AG10803 (cell line): ENCODE data around the gene ZNF3.
A peak's percentile ranks its signal among the peaks of the same experiment; 100 is the strongest.

Experiments used
- DNase-seq: peaks from one replicate; pipeline ENCODE4 v3.0.0; 2010; ENCODE audit warnings: low read depth
- H3K4me3 ChIP-seq: 2 replicates; pipeline ENCODE4 v1.5.1; 2011; ENCODE audit warnings: mild to moderate bottlenecking, low read length, control low read depth
- CTCF ChIP-seq: conservative IDR thresholded peaks from 2 replicates; pipeline ENCODE4 v1.5.1; 2011; ENCODE audit warnings: mild to moderate bottlenecking, low read length, control low read depth, inconsistent platforms

Gene ZNF3

GRCh38 chr7:100126239-100126930, 44.9 kb upstream of the ZNF3 start:
- H3K4me3 ChIP-seq, result peak overlapping the region; percentile 93
- no peak for TF ChIP-seq CTCF
- DNase-seq, result no peak

GRCh38 chr7:100124301-100125230, 43.0 kb upstream of the ZNF3 start:
- DNase-seq, result no peak
- TF ChIP-seq CTCF, result no peak
- H3K4me3 ChIP-seq, result no peak overlapping the region

GRCh38 chr7:100122568-100122967, 41.0 kb upstream of the ZNF3 start:
- H3K4me3 ChIP-seq, result no peak overlapping the region
- DNase-seq, result no peak
- TF ChIP-seq CTCF, result no peak

- DNase-seq, result no peak
- TF ChIP-seq CTCF, result no peak
- no peak overlapping the region for H3K4me3 ChIP-seq
Observed at GRCh38 chr7:100122067-100122466, 40.5 kb upstream of the ZNF3 start.

GRCh38 chr7:100120733-100121036, 39.2 kb upstream of the ZNF3 start:
- no peak for DNase-seq
- peak overlapping the region; percentile 96 for H3K4me3 ChIP-seq
- TF ChIP-seq CTCF, result no peak

- peak overlapping the region; percentile 96 for H3K4me3 ChIP-seq
- TF ChIP-seq CTCF, result no peak
- peak; percentile 57 for DNase-seq
Observed at GRCh38 chr7:100119970-100120732, 38.6 kb upstream of the ZNF3 start.
